Peyer's patch (tissue), 4 donors: ENCODE results near the gene CALCB. TPM values are rescaled to one million over a fixed set of nuclear protein-coding genes. Genes with fewer than 3 reads are reported as not detected.

Source experiments
- DNase-seq, 3 donors: peaks; one replicate each; pipeline ENCODE4 v3.0.0-alpha.2; 2017 to 2019
- H3K27ac ChIP-seq, 4 donors: fragments of 200-600 bp; sonication (generic); one replicate each; pipeline ENCODE4 v1.5.1; 2016 to 2019
- H3K27me3 ChIP-seq, 2 donors: fragments of 200-600 bp; sonication (generic); one replicate each; pipeline ENCODE4 v1.5.1; 2019
- H3K36me3 ChIP-seq, 3 donors: fragments of 200-600 bp; sonication (generic); one replicate each; pipeline ENCODE4 v1.5.1; 2016 to 2019
- H3K4me1 ChIP-seq, 4 donors: fragments of 200-600 bp; sonication (generic); one replicate each; pipeline ENCODE4 v1.5.1; 2016 to 2019
- H3K4me3 ChIP-seq, 4 donors: fragments of 200-600 bp; sonication (generic); 1 replicate in 3 of 4; 2 replicates in 1 of 4; pipeline ENCODE4 v1.5.1; 2016 to 2019; ENCODE audit warnings: mild to moderate bottlenecking in 1 of 4
- H3K9me3 ChIP-seq, 4 donors: fragments of 200-600 bp; sonication (generic); one replicate each; pipeline ENCODE4 v1.5.1; 2016 to 2019; ENCODE audit warnings: mild to moderate bottlenecking in 1 of 4
- CTCF ChIP-seq, 6 experiments: fragments of 450-650 bp in 4 of 6; fragments of 200-600 bp in 2 of 6; sonication (generic) in 1 of 6; IDR thresholded peaks; one replicate each; pipeline ENCODE4 v1.5.1; 2017 to 2019; ENCODE audit warnings: antibody characterized with exemption in 6 of 6, mild to moderate bottlenecking in 3 of 6, moderate library complexity in 1 of 6
- POLR2A ChIP-seq, 2 donors: fragments of 450-650 bp; IDR thresholded peaks; one replicate each; pipeline ENCODE4 v1.5.1; 2017; ENCODE audit warnings: antibody characterized with exemption in 2 of 2, mild to moderate bottlenecking in 2 of 2, moderate library complexity in 2 of 2
- total RNA-seq, 4 donors: library from RNA; depleted of rRNA; stranded (reverse); fragments of >200 nt; gene quantifications; one replicate each; pipeline ENCODE4 v1.1.0, GENCODE V29; 2016

The CALCB gene
- total RNA-seq, 4 donors from 2014 or later, result 0.67 to 5.0 TPM; not detected in 2

DNA sequence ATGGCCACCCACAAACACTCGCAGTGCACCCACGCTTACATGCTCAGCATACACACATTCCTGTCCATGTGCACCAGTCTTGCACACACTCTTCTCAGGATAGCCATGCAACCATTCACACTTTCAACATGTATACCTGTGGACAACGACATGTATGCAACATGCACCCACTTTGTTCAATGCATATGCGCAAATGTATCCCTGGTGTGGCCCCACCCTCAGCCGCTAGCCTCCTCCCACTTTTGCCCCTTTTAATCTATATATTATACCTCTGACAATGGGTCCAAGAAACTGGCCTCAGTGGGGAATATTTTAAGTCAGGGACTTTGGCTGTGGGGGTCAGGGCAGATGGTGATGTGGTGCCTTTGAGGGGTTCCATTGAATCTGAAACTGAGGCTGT, 42.3 kb downstream of the CALCB start:
- H3K4me3 ChIP-seq, result peak overlapping the region in 1 of 4 donors; percentile 41
- H3K27ac ChIP-seq, result no peak overlapping the region
- H3K9me3 ChIP-seq, result no peaks in the 10 kb centered on the region
- peaks cover 0 to 12% (median 0%) of the 10 kb centered on the region in 4 donors for H3K4me1 ChIP-seq
- TF ChIP-seq CTCF (IDR thresholded peaks at IDR 0.05), result no peak
- TF ChIP-seq POLR2A (IDR thresholded peaks at IDR 0.05), result no peak
- H3K36me3 ChIP-seq, result no peaks in the 10 kb centered on the region
- no peaks in the 10 kb centered on the region for H3K27me3 ChIP-seq
- no peak for DNase-seq

DNA sequence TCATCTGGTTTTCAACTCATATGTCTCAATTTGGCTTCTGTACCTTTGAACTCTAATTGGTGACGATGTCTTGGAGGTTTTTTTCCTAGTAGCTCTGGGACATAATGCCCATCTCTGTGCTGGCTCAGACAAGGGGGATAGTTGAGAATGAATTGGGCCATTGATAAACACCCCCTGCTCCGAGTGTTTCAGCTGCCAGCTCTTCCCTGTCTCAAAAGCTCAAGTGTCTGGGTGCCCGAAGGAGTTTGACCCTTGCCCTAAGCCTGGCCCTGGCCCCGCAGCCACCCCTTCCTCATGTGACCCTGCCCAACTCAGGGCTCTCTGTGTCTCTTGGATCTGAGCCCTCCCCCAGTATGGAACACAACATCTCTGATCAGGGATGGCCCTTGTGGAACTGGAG, 44.4 kb downstream of the CALCB start:
- Histone ChIP-seq H3K27ac (no peak overlapping the region), H3K4me1 (peaks cover 0 to 12% (median 0%) of the 10 kb centered on the region in 4 donors), H3K36me3 (no peaks in the 10 kb centered on the region), H3K4me3 (no peak overlapping the region), H3K9me3 (no peaks in the 10 kb centered on the region), H3K27me3 (no peaks in the 10 kb centered on the region)
- DNase-seq, result no peak
- no peak for TF ChIP-seq POLR2A (IDR thresholded peaks at IDR 0.05)
- TF ChIP-seq CTCF (IDR thresholded peaks at IDR 0.05), result no peak

- Histone ChIP-seq H3K9me3 (no peaks in the 10 kb centered on the region), H3K27me3 (no peaks in the 10 kb centered on the region), H3K36me3 (no peaks in the 10 kb centered on the region), H3K27ac (no peak overlapping the region), H3K4me1 (peaks cover 0 to 12% (median 0%) of the 10 kb centered on the region in 4 donors), H3K4me3 (no peak overlapping the region)
- no peak for DNase-seq
- TF ChIP-seq POLR2A (IDR thresholded peaks at IDR 0.05) (no peak), CTCF (IDR thresholded peaks at IDR 0.05) (no peak)
These were observed 45.0 kb downstream of the CALCB start for GRCh38 chr11:15118431-15118830.

DNA sequence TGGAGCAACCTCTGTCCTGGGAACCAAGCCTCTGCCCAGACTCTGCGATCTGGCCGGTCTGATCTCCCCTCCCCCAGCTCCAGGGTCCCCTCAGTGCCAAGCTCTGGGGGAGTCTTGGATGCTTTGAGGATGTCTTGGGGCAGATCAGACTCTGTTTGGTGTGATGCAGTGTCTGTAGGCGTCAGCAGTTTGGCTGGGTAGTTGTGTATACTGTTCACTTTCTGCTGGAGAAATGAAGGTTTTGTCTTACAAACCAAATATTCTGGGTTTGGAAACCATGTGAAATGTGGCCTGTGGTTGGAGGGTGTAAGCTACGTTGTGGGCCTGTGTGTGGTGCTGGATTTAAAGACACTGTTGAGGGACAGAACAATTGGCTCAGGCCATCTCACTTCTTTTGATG, 46.0 kb downstream of the CALCB start:
- DNase-seq, result no peak
- H3K27ac ChIP-seq, result peak overlapping the region in 1 of 4 donors; percentile 13
- no peak for TF ChIP-seq POLR2A (IDR thresholded peaks at IDR 0.05)
- no peak for TF ChIP-seq CTCF (IDR thresholded peaks at IDR 0.05)

GRCh38 chr11:15119826-15120225, 46.4 kb downstream of the CALCB start:
- H3K4me1 ChIP-seq, result peaks cover 0 to 1% (median 0%) of the 10 kb centered on the region in 4 donors
- H3K27me3 ChIP-seq, result no peaks in the 10 kb centered on the region
- no peak for DNase-seq
- no peak overlapping the region for H3K27ac ChIP-seq
- H3K4me3 ChIP-seq, result no peak overlapping the region
- TF ChIP-seq POLR2A (IDR thresholded peaks at IDR 0.05) (no peak), CTCF (IDR thresholded peaks at IDR 0.05) (no peak)
- H3K9me3 ChIP-seq, result no peaks in the 10 kb centered on the region
- no peaks in the 10 kb centered on the region for H3K36me3 ChIP-seq

More for the DNA sequence above, 46.0 kb downstream of the CALCB start:
- no peaks in the 10 kb centered on the region for H3K36me3 ChIP-seq
- H3K4me1 ChIP-seq, result peaks cover 0 to 6% (median 0%) of the 10 kb centered on the region in 4 donors
- no peaks in the 10 kb centered on the region for H3K9me3 ChIP-seq
- H3K27me3 ChIP-seq, result no peaks in the 10 kb centered on the region
- no peak overlapping the region for H3K4me3 ChIP-seq

GRCh38 chr11:15123849-15124248, 50.5 kb downstream of the CALCB start:
- H3K4me3 ChIP-seq, result no peak overlapping the region
- TF ChIP-seq POLR2A (IDR thresholded peaks at IDR 0.05), result no peak
- no peak for TF ChIP-seq CTCF (IDR thresholded peaks at IDR 0.05)
- no peak overlapping the region for H3K27ac ChIP-seq
- no peaks in the 10 kb centered on the region for H3K4me1 ChIP-seq
- no peaks in the 10 kb centered on the region for H3K9me3 ChIP-seq
- H3K27me3 ChIP-seq, result no peaks in the 10 kb centered on the region
- DNase-seq, result no peak
- no peaks in the 10 kb centered on the region for H3K36me3 ChIP-seq
